ENCODE data around the gene HAUS1. TPM values are rescaled to one million over a fixed set of nuclear protein-coding genes. Genes with fewer than 3 reads are reported as not detected.

The HAUS1 gene
- total RNA-seq, 1 donor from 2014 or later, result 49.0 TPM

DNA sequence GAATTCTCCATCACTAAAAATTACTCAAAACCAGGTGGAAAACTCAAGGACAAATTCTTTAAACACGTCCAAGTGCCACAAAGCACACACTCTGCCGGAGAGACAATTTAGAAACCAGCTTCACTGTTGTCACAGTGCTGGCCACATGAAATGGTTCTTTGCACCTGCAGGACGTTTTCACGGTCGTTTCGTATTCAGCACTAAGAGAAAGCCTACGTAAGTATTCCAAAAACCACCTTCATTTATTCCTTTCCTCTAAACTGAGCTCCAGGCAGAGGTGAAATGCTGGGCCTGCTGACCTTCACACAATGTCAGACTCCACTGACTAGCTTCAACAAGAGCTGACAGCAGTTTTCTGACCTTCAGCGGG lies 6.8 kb upstream of the HAUS1 start:
- no peak for DNase-seq (ENCODE audit: low spot score in 2 of 2, unreplicated experiment in 2 of 2)
- Mint-ChIP-seq H3K27me3 (ENCODE audit: low read depth) (no peaks in the 10 kb centered on the region), H3K9me3 (no peaks in the 10 kb centered on the region), H3K27ac (peak overlapping the region; percentile 98), H3K4me3 (peak overlapping the region; percentile 98), H3K4me1 (peaks cover 24% of the 10 kb centered on the region), H3K36me3 (peaks cover 9% of the 10 kb centered on the region)
- no peak for TF ChIP-seq CTCF (IDR thresholded peaks at IDR 0.05; ENCODE audit: unreplicated experiment)

DNA sequence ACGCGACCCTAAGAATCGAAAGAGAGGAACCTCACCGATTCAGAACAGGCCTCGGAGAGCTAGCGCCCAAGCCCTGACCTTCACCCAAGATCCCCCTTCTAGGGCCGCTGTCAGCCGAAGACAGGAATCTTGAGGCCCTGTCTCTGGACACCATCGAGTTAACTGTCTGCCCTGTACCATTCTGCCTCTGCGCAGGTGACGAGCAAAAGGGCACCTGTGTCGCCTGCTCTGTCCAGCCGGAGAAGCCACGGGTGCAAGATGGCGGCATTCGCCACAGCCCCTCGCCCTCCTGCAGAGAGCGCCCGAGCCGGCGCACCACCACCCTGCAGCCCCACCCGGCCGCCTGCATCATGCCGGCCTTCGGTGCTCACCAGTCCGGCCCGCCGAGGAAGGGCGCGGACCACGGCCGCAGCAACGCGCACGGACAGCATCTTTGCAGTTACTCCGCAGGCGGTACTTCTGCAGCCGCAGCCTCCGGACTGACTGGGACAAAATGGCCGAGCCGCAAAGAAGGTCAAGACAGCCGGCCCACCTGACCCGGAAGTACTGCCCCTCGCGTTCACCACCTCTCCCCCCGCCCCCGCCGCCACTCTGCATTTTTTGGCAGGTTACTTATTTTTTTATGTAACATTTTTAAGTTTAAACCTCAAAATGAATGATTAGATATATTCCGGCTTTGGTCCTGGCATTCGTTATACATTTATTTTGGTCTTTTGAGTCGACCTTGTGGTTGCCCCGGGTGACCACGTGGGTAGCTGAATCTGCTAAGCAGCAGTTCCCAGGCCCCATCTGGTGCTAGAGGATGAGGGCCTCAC lies 6.2 kb upstream of the HAUS1 start, which contains the start of gene ATP5F1A:
ATP5F1A (minus strand) TSS at position 496 of the 815 bp plus-strand sequence; CDS start at position 431, 65 bp downstream.
- peak within 1 kb of the TSS; percentile 98 for H3K4me3 Mint-ChIP-seq
- no peak for TF ChIP-seq CTCF (IDR thresholded peaks at IDR 0.05; ENCODE audit: unreplicated experiment)
- H3K27ac Mint-ChIP-seq, result peak within 1 kb of the TSS; percentile 98
- H3K4me1 Mint-ChIP-seq, result peaks cover 24% of the 10 kb centered on the region
- no peaks in the 10 kb centered on the region for H3K9me3 Mint-ChIP-seq
- H3K27me3 Mint-ChIP-seq (ENCODE audit: low read depth), result no peaks in the 10 kb centered on the region
- peaks cover 9% of the 10 kb centered on the region for H3K36me3 Mint-ChIP-seq
- peak; percentile 54 to 68 for DNase-seq (ENCODE audit: low spot score in 2 of 2, unreplicated experiment in 2 of 2)

GRCh38 chr18:46098616-46098933 lies 5.6 kb upstream of the HAUS1 start:
- H3K27ac Mint-ChIP-seq, result peak overlapping the region; percentile 98
- no peaks in the 10 kb centered on the region for H3K27me3 Mint-ChIP-seq (ENCODE audit: low read depth)
- H3K36me3 Mint-ChIP-seq, result peaks cover 9% of the 10 kb centered on the region
- no peaks in the 10 kb centered on the region for H3K9me3 Mint-ChIP-seq
- DNase-seq (ENCODE audit: low spot score in 2 of 2, unreplicated experiment in 2 of 2), result no peak
- peaks cover 24% of the 10 kb centered on the region for H3K4me1 Mint-ChIP-seq
- TF ChIP-seq CTCF (IDR thresholded peaks at IDR 0.05; ENCODE audit: unreplicated experiment), result no peak
- peak overlapping the region; percentile 98 for H3K4me3 Mint-ChIP-seq

DNA sequence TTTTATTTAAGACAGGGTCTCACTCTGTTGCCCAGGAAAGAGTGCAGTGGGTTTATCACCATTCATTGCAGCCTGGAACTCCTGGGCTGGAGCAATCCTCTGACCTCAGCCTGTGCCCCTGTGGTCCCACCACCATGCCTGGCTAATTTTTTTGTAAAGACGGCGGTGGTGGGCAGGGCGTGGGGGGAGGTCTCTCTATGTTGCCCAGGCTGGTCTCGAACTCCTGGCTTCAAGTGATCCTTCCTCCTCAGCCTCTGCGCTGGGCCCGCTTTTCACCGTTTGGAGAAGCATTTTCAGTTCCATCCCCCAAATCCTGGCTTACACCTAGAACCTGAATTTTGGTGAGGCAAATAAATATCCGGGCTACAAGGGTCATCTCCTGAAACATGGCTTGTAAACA lies 4.7 kb upstream of the HAUS1 start:
- no peak for DNase-seq (ENCODE audit: low spot score in 2 of 2, unreplicated experiment in 2 of 2)
- no peak for TF ChIP-seq CTCF (IDR thresholded peaks at IDR 0.05; ENCODE audit: unreplicated experiment)
- Mint-ChIP-seq H3K27me3 (ENCODE audit: low read depth) (no peaks in the 10 kb centered on the region), H3K4me3 (no peak overlapping the region), H3K4me1 (peaks cover 26% of the 10 kb centered on the region), H3K9me3 (no peaks in the 10 kb centered on the region), H3K27ac (no peak overlapping the region), H3K36me3 (peaks cover 6% of the 10 kb centered on the region)

DNA sequence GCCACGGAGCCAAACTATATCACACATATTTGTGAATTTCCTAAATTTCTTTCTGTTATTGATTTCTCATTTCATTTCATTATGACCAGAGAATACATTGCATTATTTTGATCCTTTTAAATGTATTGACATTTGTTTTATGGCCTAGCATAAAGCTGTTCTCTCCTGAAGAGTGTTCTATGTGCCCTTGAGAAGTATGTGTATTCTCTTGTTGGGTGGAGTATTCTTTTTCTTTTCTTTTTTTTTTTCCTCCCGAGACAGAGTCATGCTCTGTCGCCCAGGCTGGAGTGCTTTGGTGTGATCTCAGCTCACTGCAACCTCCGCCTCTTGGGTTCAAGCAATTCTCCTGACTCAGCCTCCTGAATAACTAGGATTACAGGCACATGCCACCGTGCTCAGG lies 5.2 kb downstream of the HAUS1 start:
- no peak for TF ChIP-seq CTCF (IDR thresholded peaks at IDR 0.05; ENCODE audit: unreplicated experiment)

More for the DNA sequence above, 5.2 kb downstream of the HAUS1 start:
- H3K36me3 Mint-ChIP-seq, result peaks cover 41% of the 10 kb centered on the region
- no peak overlapping the region for H3K4me3 Mint-ChIP-seq
- no peak for DNase-seq (ENCODE audit: low spot score in 2 of 2, unreplicated experiment in 2 of 2)
- H3K27me3 Mint-ChIP-seq (ENCODE audit: low read depth), result no peaks in the 10 kb centered on the region
- peaks cover 6% of the 10 kb centered on the region for H3K4me1 Mint-ChIP-seq
- no peak overlapping the region for H3K27ac Mint-ChIP-seq
- H3K9me3 Mint-ChIP-seq, result peaks cover 7% of the 10 kb centered on the region

Data from mesothelial cell of epicardium (in vitro differentiated cells).